HG02885 (cell line): ENCODE data around the gene HIGD1B.

Experiments used
- ATAC-seq: cut with Tn5 transposase; IDR thresholded peaks from one replicate; pipeline ENCODE4 v1.9.1; 2021; ENCODE audit warnings: mild to moderate bottlenecking; ENCODE audit not compliant: unreplicated experiment, poor library complexity

HIGD1B gene

GRCh38 chr17:44832805-44833204 is 14.9 kb upstream of the HIGD1B start:
- no peak for ATAC-seq

- ATAC-seq = no peak
These were observed 10.5 kb upstream of the HIGD1B start for GRCh38 chr17:44837196-44837595.

GRCh38 chr17:44840274-44840673 is 7.4 kb upstream of the HIGD1B start:
- ATAC-seq = no peak

GRCh38 chr17:44840936-44841335 is 6.7 kb upstream of the HIGD1B start:
- ATAC-seq = no peak

GRCh38 chr17:44842748-44843147 is 4.9 kb upstream of the HIGD1B start:
- ATAC-seq = no peak

- no peak for ATAC-seq
These were observed 3.3 kb upstream of the HIGD1B start for GRCh38 chr17:44844390-44844830.

GRCh38 chr17:44846206-44846605 is 1.5 kb upstream of the HIGD1B start:
- ATAC-seq = no peak

DNA sequence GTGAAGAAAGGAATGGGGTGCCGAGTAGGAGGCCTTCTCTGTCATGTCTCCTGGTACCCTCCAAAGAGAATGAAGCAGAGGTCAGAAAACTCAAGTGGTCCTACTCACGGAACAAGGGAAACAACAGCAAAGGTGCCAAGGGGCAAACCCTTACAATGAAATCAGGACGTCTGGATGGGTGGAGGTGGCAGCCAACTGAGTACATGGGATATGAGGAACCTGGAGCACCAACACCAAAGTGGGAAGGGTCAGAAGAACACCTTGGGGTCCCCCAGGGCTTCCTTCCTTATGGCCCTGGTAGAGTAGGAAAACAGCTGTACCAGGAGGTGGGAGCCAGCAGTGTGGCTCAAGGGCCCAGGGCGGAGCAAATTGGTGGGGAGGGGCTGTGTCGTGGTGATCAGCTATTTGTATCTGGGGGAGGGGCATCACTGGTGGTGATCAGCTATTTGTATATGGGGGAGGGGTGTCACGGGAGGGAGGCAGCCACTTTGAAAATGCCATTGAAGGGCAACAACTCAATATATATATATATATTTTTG is 643 bp downstream of the HIGD1B start:
- no peak for ATAC-seq

DNA sequence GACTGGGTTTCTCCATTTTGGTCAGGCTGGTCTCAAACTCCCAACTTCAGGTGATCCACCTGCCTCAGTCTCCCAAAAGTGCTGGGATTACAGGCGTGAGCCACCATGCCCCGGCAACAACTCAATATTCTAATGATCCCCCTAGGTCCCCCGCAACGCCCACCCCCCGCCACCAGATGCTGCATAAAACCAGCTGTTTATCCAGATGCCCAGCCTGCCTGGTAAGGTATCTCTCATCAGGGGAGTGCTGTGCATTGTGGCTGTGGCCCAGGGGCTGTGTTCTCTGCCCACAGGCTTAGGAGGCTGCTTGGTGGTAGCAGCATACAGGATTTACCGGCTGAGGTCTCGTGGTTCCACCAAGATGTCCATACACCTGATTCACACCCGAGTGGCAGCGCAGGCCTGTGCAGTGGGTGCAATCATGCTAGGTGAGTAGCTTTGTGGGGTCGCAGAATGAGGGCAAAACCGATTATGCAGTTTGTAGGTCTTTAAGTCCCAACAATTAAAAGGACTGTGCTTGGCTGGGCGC is 1.3 kb downstream of the HIGD1B start:
- ATAC-seq = no peak

- no peak for ATAC-seq
These were observed 2.3 kb downstream of the HIGD1B start for GRCh38 chr17:44850025-44850424.

DNA sequence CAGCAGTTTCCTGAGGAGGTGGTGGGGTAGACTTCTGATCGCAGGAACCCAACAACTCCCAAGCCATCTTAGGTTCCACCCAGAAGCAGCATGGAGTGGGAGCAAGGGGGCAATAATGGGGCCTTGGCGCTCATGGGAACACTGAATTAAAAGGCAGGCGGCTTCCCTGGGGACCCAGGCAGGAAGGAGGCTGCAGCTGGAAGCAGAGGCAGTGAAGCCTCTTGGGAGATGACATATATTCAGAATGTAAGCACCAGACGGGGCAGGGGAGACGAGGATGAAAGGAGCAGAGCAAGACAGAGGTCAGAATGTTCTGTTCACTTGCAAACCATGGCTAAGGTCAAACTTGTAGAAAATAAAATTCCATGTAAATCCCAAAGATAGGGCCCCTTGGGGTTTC is 2.9 kb downstream of the HIGD1B start:
- ATAC-seq = no peak

DNA sequence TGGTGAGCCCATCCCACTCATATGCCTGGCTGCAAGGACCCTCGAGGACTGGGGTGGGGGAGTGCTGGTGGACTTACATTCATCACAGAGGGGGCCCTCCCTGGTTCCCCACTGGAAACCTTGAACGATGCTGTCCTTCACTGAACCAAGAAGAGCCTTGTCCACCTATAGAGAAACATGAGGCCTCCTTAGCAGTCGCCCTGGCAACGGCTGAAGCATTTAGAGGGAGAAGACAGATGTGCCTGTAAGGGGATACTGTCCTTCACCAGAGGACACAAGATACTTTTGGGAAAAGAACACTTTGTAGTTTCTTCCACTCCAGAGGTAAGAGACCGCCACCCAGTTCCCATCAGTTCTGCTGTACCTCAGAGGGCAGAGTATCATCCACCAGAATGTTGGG is 6.5 kb downstream of the HIGD1B start:
- no peak for ATAC-seq

GRCh38 chr17:44859701-44860100 is 12.0 kb downstream of the HIGD1B start:
- no peak for ATAC-seq

DNA sequence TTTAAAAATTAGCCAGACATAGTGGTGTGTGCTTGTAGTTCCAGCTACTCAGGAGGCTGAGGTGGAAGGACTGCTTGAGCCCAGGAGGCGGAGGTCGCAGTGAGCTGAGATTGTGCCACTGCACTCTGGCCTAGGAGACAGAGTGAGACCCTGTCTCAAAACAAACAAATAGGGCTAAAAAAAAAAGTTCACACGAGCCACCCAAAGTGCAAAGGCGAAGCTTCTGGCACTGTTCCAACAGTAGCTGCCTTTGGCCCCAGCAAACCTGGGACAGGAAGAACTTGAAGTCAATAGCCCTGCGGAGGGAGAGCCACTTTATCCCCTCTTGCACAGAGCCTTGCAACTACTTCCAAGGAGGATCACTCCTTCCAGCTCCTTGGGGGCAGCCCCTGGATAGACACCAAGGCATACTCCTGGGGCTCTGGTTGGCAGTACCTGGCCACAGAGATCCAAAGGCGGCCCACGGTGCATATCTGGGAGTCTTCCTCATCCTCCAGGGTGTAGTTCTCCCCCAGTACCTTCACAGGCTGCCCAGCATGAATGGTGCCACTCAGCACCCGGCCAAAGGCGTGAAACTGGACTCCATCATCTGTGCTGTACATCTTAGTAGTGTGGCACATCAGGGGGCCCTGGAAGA is 14.7 kb downstream of the HIGD1B start:
- ATAC-seq = no peak

DNA sequence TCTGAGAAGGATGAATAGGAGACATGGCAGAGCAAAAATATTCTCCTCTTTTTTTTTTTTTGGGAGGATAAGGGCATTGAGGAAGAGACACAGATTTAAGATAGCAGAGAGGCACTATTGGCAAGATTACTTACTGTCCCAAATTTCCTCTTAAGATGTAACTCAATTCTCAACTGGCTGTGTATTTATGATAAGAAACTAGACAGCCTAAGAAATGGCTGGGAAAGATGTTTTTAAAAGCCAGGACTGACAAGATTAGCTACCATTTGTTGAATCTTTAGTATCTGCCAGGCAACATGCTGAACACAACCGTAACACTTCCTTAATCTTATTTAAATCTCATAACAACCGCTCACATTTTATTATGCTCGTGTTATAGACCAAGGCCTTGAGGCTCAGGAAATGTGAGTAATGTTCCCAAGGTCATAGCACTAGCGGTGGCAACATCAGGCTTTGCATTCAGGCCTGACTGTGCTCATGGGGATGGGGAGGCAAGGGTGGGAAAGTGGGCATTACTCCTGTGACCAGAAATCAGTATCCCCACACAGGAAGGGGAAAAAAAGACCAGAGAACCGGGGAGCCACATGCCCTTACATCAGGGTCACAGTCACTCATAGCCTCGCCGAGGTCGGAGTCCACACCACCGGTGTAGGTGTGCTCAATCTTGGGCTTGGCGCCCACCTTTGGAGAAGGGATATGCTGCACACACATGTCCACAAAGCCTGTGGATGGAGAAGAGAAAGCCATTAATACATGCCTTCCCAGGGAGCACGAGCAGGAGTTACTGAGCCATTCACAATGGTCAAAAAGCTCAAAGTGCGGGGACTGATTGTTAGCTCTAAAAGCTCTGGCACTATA is 15.6 kb downstream of the HIGD1B start:
- ATAC-seq = no peak

- no peak for ATAC-seq
These were observed 17.1 kb downstream of the HIGD1B start for GRCh38 chr17:44864831-44865230.

DNA sequence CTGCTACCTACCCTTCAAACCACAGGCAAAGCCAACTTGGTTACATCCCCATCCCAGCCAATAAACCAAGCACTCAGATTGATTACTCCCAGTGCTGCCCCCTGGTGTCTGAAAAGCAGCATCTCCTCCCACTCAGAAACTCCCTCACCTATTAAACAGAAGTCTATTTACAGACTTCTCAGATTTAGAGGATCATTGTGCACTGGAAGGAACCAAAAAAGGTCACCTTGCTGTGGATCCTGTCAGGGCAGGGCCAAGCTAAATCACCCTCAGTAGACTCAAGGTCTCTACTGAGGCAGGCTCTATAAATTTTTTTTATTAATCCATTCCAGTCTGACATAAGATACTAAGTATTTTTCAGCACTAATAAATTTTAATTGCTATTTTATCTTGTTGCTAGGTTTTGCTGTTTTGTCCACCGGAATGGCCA is 17.6 kb downstream of the HIGD1B start:
- ATAC-seq = no peak

DNA sequence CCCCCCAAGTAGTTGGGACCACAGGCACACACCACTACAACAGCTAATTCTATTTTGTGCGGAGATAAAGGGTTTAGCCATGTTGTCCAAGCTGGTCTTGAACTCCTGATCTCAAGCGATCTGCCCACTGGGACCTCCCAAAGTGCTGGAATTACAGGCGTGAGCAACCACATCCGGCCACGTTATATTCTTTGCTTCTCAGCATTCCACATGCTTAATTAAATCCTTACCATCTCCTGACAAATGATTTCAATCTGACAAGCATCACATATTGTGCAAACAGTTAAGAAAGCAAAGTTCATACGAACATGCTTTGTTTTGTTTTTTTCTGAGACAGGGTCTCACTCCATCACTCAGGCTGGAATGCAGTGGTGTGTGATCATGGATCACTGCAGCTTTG is 18.2 kb downstream of the HIGD1B start:
- no peak for ATAC-seq

GRCh38 chr17:44867841-44868240 is 20.2 kb downstream of the HIGD1B start:
- no peak for ATAC-seq

GRCh38 chr17:44871556-44871955 is 23.9 kb downstream of the HIGD1B start:
- ATAC-seq = no peak

DNA sequence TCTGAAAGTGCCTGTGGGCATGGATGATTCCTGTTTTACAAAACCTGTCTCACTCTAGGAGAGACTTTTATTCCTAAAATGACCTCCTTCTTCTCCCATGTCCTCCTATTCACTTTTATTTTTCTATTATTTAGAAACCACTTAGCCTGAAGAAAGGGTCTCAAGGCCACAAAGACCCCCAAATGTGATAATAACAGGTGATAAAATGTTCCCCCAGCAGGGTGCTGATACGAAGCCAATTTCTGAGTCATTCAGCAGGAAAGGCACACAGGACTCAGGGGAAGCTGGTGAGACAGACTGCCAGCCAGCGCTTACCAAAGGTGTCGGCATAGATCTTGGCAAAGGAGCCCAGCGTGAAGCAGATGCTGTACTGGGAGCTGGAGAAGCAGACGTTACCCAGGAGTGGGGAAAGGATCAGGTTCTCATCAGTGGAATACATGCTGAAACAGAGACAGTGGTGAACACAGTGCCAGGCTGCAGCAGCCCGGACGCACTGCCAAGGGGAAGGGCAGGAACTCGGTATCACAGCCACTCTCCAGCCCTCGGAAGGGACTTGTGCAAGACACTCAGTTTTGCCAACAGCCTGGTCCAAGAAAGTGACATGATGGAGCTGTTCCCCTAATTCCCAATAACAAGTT is 24.6 kb downstream of the HIGD1B start:
- ATAC-seq = no peak
